ENCODE results near the gene ASIC1.

- TF ChIP-seq POLR2A (IDR thresholded peaks at IDR 0.05; ENCODE audit: low read length) (no peak), GATA1 (IDR thresholded peaks at IDR 0.05; ENCODE audit: low read depth, low read length) (no peak)
Observed at GRCh38 chr12:50121641-50122040, 64.2 kb downstream of the ASIC1 start.
